ENCODE measurements around the gene TAF7L. TPM values are rescaled to one million over a fixed set of nuclear protein-coding genes. Genes with fewer than 3 reads are reported as not detected.

The TAF7L gene
- total RNA-seq, 1 experiment from 2014 or later = not detected

DNA sequence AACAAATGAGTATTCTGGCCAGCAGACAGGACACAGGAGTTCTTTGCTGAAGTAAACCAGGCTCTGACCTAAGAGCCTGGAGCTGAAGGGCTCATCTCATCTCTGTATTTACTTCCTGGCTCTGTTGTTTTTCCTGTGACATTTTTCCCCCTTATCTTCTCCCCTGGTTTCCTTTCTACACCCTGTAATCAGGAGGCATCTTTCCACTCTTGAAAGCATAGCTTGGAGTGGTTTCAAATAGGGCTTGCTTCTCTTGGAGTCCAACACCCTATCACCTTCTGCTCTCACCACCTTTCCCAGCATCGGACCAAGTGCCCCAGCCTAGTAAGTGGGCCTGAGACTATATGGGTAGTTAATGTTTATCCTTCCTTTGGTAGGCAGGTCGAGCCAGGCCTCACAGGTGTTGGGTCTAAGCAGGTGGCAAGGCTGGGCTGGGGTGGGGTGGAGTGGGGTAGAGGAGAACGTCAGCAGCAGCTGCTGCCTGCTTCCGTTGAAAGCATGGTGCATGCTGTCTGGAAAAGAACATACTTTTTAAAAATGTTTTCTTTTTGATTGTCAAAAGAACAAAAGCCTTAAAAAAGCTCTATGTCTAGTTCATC, 70.4 kb downstream of the TAF7L start:
- Histone ChIP-seq H2BK20ac (ENCODE audit: low read depth, low read length, poor library complexity, severe bottlenecking) (no peak overlapping the region), H3K27ac (ENCODE audit: insufficient read length, low read depth, low read length) (no peak overlapping the region), H3K79me2 (ENCODE audit: insufficient read depth, low read length) (no peaks in the 10 kb centered on the region), H4K91ac (ENCODE audit: insufficient read length, low read depth, low read length) (no peak overlapping the region), H3K18ac (ENCODE audit: insufficient read length, low read depth, low read length) (no peak overlapping the region), H2BK5ac (ENCODE audit: insufficient read length, low read length) (no peak overlapping the region), H3K4me2 (ENCODE audit: insufficient read depth, insufficient read length, low read length) (no peak overlapping the region), H3K4ac (ENCODE audit: low read depth, low read length) (no peak overlapping the region), H2BK12ac (ENCODE audit: insufficient read length, low read depth, low read length) (no peak overlapping the region), H3K4me1 (ENCODE audit: insufficient read depth, low read length) (no peaks in the 10 kb centered on the region), H4K8ac (replicated peaks; ENCODE audit: insufficient read length, low read depth, low read length) (no peak overlapping the region), H4K20me1 (ENCODE audit: control insufficient read depth, insufficient read depth, insufficient read length) (no peaks in the 10 kb centered on the region), H3K56ac (ENCODE audit: insufficient read length, low read depth, low read length) (no peak overlapping the region), H2BK120ac (ENCODE audit: low read depth, low read length, poor library complexity, severe bottlenecking) (no peak overlapping the region), H2BK15ac (ENCODE audit: low read depth, low read length) (no peak overlapping the region), H3T11ph (ENCODE audit: low read length) (no peak overlapping the region), H3K27me3 (ENCODE audit: insufficient read depth, low read length) (no peaks in the 10 kb centered on the region), H2AFZ (ENCODE audit: low read length) (no peak overlapping the region), H4K5ac (ENCODE audit: insufficient read length, low read depth, low read length) (no peak overlapping the region), H3K79me1 (ENCODE audit: insufficient read depth, low read depth, low read length, poor library complexity, severe bottlenecking) (no peaks in the 10 kb centered on the region), H3K14ac (ENCODE audit: insufficient read depth, low read length) (no peak overlapping the region), H3K9ac (ENCODE audit: extremely low read depth, insufficient read length, low read length) (no peak overlapping the region), H2AK5ac (ENCODE audit: insufficient read length, low read length) (no peak overlapping the region), H3K23ac (ENCODE audit: insufficient read length, low read depth, low read length) (no peak overlapping the region), H3K9me3 (ENCODE audit: control insufficient read depth, low read depth, low read length) (peaks cover 42% of the 10 kb centered on the region), H3K23me2 (ENCODE audit: insufficient read length, low read depth, low read length, poor library complexity, severe bottlenecking) (no peaks in the 10 kb centered on the region)
- H3K4me1 Mint-ChIP-seq = peaks cover 2 to 7% of the 10 kb centered on the region in 2 experiments; a peak in 1 of 4 replicates
- H3K4me3 Mint-ChIP-seq = no peak overlapping the region; a peak in 1 of 5 replicates
- peaks cover 0 to 1% (median 0%) of the 10 kb centered on the region in 3 experiments; a peak in 1 of 7 replicates for H3K36me3 Mint-ChIP-seq (ENCODE audit: insufficient read depth in 1 of 3, low read depth in 3 of 3)
- TF ChIP-seq, protein P1, sequence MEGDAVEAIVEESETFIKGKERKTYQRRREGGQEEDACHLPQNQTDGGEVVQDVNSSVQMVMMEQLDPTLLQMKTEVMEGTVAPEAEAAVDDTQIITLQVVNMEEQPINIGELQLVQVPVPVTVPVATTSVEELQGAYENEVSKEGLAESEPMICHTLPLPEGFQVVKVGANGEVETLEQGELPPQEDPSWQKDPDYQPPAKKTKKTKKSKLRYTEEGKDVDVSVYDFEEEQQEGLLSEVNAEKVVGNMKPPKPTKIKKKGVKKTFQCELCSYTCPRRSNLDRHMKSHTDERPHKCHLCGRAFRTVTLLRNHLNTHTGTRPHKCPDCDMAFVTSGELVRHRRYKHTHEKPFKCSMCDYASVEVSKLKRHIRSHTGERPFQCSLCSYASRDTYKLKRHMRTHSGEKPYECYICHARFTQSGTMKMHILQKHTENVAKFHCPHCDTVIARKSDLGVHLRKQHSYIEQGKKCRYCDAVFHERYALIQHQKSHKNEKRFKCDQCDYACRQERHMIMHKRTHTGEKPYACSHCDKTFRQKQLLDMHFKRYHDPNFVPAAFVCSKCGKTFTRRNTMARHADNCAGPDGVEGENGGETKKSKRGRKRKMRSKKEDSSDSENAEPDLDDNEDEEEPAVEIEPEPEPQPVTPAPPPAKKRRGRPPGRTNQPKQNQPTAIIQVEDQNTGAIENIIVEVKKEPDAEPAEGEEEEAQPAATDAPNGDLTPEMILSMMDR (conservative IDR thresholded peaks at IDR 0.05) = no peak
- peaks cover 55 to 61% of the 10 kb centered on the region in 2 experiments for H3K9me3 Mint-ChIP-seq
- no peak overlapping the region for H3K27ac Mint-ChIP-seq
- no peaks in the 10 kb centered on the region; the same call in none of the 2 replicates for H3K27me3 Mint-ChIP-seq (ENCODE audit: low read depth)
- no CpG with 5 or more reads among the region's 4 CpGs for WGBS (ENCODE audit: extremely low coverage, insufficient read length, low lambda C conversion rate)
- DNase-seq = no peak
